Mesothelial cell of epicardium (in vitro differentiated cells): Measurements from ENCODE around the gene PTP4A1. TPM values are rescaled to one million over a fixed set of nuclear protein-coding genes. Genes with fewer than 3 reads are reported as not detected.

Source experiments
- DNase-seq, 2 experiments: peaks; one replicate each; pipeline ENCODE4 v3.0.0; 2021; ENCODE audit warnings: low spot score in 2 of 2; ENCODE audit not compliant: unreplicated experiment in 2 of 2
- H3K27ac Mint-ChIP-seq: 2 replicates; pipeline ENCODE4 v1.8.0; 2021; ENCODE audit warnings: mixed read lengths
- H3K27me3 Mint-ChIP-seq: 2 replicates; pipeline ENCODE4 v1.8.0; 2021; ENCODE audit warnings: low read depth, mixed read lengths
- H3K36me3 Mint-ChIP-seq: 2 replicates; pipeline ENCODE4 v1.8.0; 2021; ENCODE audit warnings: mixed read lengths
- H3K4me1 Mint-ChIP-seq: 2 replicates; pipeline ENCODE4 v1.8.0; 2021; ENCODE audit warnings: mixed read lengths
- H3K4me3 Mint-ChIP-seq: 2 replicates; pipeline ENCODE4 v1.8.0; 2021; ENCODE audit warnings: mild to moderate bottlenecking, moderate library complexity, mixed read lengths
- H3K9me3 Mint-ChIP-seq: 2 replicates; pipeline ENCODE4 v1.8.0; 2021; ENCODE audit warnings: mixed read lengths
- CTCF ChIP-seq: fragments of 200-600 bp; sonication (generic); IDR thresholded peaks from one replicate; pipeline ENCODE4 v1.5.0; 2021; ENCODE audit warnings: antibody characterized with exemption; ENCODE audit not compliant: unreplicated experiment
- total RNA-seq: library from RNA; stranded (reverse); gene quantifications from 3 replicates; pipeline ENCODE4 v1.2.1, GENCODE V29; 2021

Gene PTP4A1
- total RNA-seq, 1 donor from 2014 or later: 51.5 TPM

GRCh38 chr6:63611560-63611959 is 39.3 kb downstream of the PTP4A1 start:
- peaks cover 4% of the 10 kb centered on the region for H3K4me1 Mint-ChIP-seq
- no peaks in the 10 kb centered on the region for H3K9me3 Mint-ChIP-seq
- no peak overlapping the region for H3K27ac Mint-ChIP-seq
- no peak for TF ChIP-seq CTCF
- no peaks in the 10 kb centered on the region for H3K36me3 Mint-ChIP-seq
- H3K4me3 Mint-ChIP-seq: no peak overlapping the region
- no peak for DNase-seq
- H3K27me3 Mint-ChIP-seq: peaks cover 10% of the 10 kb centered on the region

GRCh38 chr6:63615590-63615989 is 43.3 kb downstream of the PTP4A1 start:
- Mint-ChIP-seq H3K27me3 (peaks cover 32% of the 10 kb centered on the region), H3K4me3 (no peak overlapping the region), H3K4me1 (peaks cover 4% of the 10 kb centered on the region), H3K9me3 (no peaks in the 10 kb centered on the region), H3K27ac (no peak overlapping the region), H3K36me3 (no peaks in the 10 kb centered on the region)
- no peak for TF ChIP-seq CTCF
- DNase-seq: no peak

Other genes starting within 250 kb of the PTP4A1 start
- gene PHF3, start 63.3 kb downstream of the PTP4A1 start, total RNA-seq: 64.8 to 69.5 TPM (median 67.1 TPM) in 3 replicates